ENCODE data around the gene LIPM.
A peak's percentile ranks its signal among the peaks of the same experiment; 100 is the strongest.

LIPM gene

GRCh38 chr10:88851706-88852105, 49.2 kb downstream of the LIPM start, which contains the start of gene ANKRD22:
TSS of gene ANKRD22 (minus strand) at chr10:88851844. CDS start at chr10:88851607, 237 bp downstream.
- H4K20me1 ChIP-seq (ENCODE audit: insufficient read depth, low read length, poor library complexity, severe bottlenecking) = no peaks in the 10 kb centered on the region
- TF ChIP-seq EZH2phosphoT487 (IDR thresholded peaks at IDR 0.05; ENCODE audit: borderline replicate concordance) (no peak), CTCF (conservative IDR thresholded peaks at IDR 0.05; ENCODE audit: low read length) (no peak)
- peak within 1 kb of the TSS; percentile 65 for H2AFZ ChIP-seq (ENCODE audit: low read length)
- H3K9me3 ChIP-seq (ENCODE audit: insufficient read depth, low read depth, low read length) = no peaks in the 10 kb centered on the region
- H3K4me2 ChIP-seq (ENCODE audit: low read depth, low read length, poor library complexity, severe bottlenecking) = peak within 1 kb of the TSS; percentile 47
- no peak within 1 kb of the TSS for H3K4me3 ChIP-seq (ENCODE audit: low read length, poor library complexity, severe bottlenecking)
- peak within 1 kb of the TSS; percentile 18 for H3K9ac ChIP-seq (ENCODE audit: low read depth, low read length, poor library complexity, severe bottlenecking)
- no peaks in the 10 kb centered on the region for H3K36me3 ChIP-seq (ENCODE audit: insufficient read depth, low read length)
- no peaks in the 10 kb centered on the region for H3K27me3 ChIP-seq (ENCODE audit: insufficient read depth, low read length, poor library complexity, severe bottlenecking)
- H3K4me1 ChIP-seq (ENCODE audit: insufficient read depth, low read length, poor library complexity, severe bottlenecking) = peaks cover 41% of the 10 kb centered on the region
- H3K9me2 ChIP-seq (replicated peaks; ENCODE audit: low read depth, low read length) = no peaks in the 10 kb centered on the region
- H3F3A ChIP-seq (ENCODE audit: low read depth) = no peaks in the 10 kb centered on the region
- no peaks in the 10 kb centered on the region for H3K79me2 ChIP-seq (ENCODE audit: insufficient read depth, low read length)

DNA sequence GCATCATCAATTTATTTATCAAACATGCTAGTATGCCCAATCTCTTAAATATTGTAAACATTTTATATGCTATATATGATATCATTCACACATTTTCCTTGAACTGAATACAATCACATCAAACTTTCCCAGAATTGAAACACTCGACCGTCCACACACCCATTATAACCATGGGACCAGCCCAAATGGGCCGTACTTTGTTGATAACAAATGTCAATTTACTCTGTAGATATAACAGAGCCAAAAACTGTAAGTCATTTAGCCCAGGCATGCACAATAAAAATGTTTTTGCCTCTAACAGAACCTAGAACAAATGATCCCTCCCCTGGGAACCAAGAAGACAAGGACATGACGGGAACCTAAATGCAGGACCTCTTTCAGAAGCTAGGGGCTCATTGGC, 49.8 kb downstream of the LIPM start:
- Histone ChIP-seq H3K79me2 (ENCODE audit: insufficient read depth, low read length) (no peaks in the 10 kb centered on the region), H3K27me3 (ENCODE audit: insufficient read depth, low read length, poor library complexity, severe bottlenecking) (no peaks in the 10 kb centered on the region), H4K20me1 (ENCODE audit: insufficient read depth, low read length, poor library complexity, severe bottlenecking) (no peaks in the 10 kb centered on the region), H3K4me1 (ENCODE audit: insufficient read depth, low read length, poor library complexity, severe bottlenecking) (peaks cover 41% of the 10 kb centered on the region), H3K9me2 (replicated peaks; ENCODE audit: low read depth, low read length) (no peaks in the 10 kb centered on the region), H3K36me3 (ENCODE audit: insufficient read depth, low read length) (no peaks in the 10 kb centered on the region), H3K9me3 (ENCODE audit: insufficient read depth, low read depth, low read length) (no peaks in the 10 kb centered on the region), H3K4me3 (ENCODE audit: low read length, poor library complexity, severe bottlenecking) (no peak overlapping the region), H3K4me2 (ENCODE audit: low read depth, low read length, poor library complexity, severe bottlenecking) (no peak overlapping the region), H2AFZ (ENCODE audit: low read length) (peak overlapping the region; percentile 58; the same call in 1 of the 2 replicates), H3F3A (ENCODE audit: low read depth) (no peaks in the 10 kb centered on the region), H3K9ac (ENCODE audit: low read depth, low read length, poor library complexity, severe bottlenecking) (peak overlapping the region; percentile 18)
- TF ChIP-seq CTCF (conservative IDR thresholded peaks at IDR 0.05; ENCODE audit: low read length) = no peak
- TF ChIP-seq EZH2phosphoT487 (IDR thresholded peaks at IDR 0.05; ENCODE audit: borderline replicate concordance) = no peak

DNA sequence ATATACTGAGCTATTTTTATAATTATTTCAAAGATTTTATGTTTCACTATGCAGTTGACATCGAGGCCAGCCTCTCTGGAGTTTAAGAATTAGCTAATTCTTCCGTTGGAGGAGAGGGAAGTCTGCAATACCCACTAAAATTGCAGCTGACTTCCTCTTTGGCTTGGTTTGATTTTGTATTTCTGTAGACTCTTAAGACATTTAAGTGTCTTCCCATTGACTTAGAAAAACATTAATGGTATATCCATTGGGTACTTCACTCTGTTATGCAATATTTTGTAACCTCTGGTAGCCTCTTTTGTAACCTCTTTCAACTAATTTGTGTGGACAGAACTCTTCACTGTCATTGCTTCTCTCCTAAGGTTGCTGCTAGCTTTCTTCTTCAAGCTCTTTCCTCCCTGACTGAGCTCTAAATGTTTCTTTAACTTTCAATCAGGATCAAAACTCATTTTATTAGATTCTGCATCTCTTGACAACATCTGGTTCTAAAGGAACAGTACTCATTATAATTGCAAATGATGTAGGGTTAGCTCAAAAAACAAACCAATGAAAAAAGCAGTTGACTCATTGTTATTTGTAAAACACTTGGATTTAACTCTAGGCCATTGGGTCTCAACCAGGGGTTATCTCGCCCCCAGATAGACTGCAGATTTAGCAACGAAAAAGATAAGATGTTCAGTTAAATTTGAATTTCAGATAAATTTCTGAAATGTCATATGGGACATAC, 50.8 kb downstream of the LIPM start:
- TF ChIP-seq CTCF (conservative IDR thresholded peaks at IDR 0.05; ENCODE audit: low read length) (no peak), EZH2phosphoT487 (IDR thresholded peaks at IDR 0.05; ENCODE audit: borderline replicate concordance) (no peak)
- H3K4me3 ChIP-seq (ENCODE audit: low read length, poor library complexity, severe bottlenecking) = peak overlapping the region; percentile 23

More for the DNA sequence above, 50.8 kb downstream of the LIPM start:
- Histone ChIP-seq H3K36me3 (ENCODE audit: insufficient read depth, low read length) (no peaks in the 10 kb centered on the region), H3K27me3 (ENCODE audit: insufficient read depth, low read length, poor library complexity, severe bottlenecking) (no peaks in the 10 kb centered on the region), H3K79me2 (ENCODE audit: insufficient read depth, low read length) (no peaks in the 10 kb centered on the region), H3K9ac (ENCODE audit: low read depth, low read length, poor library complexity, severe bottlenecking) (peak overlapping the region; percentile 18), H4K20me1 (ENCODE audit: insufficient read depth, low read length, poor library complexity, severe bottlenecking) (no peaks in the 10 kb centered on the region), H3K4me1 (ENCODE audit: insufficient read depth, low read length, poor library complexity, severe bottlenecking) (peaks cover 39% of the 10 kb centered on the region), H2AFZ (ENCODE audit: low read length) (peak overlapping the region; percentile 58; the same call in 1 of the 2 replicates), H3K4me2 (ENCODE audit: low read depth, low read length, poor library complexity, severe bottlenecking) (peak overlapping the region; percentile 47), H3F3A (ENCODE audit: low read depth) (no peaks in the 10 kb centered on the region), H3K9me3 (ENCODE audit: insufficient read depth, low read depth, low read length) (no peaks in the 10 kb centered on the region), H3K9me2 (replicated peaks; ENCODE audit: low read depth, low read length) (no peaks in the 10 kb centered on the region)
